ENCODE results near the gene MYH10. TPM values are rescaled to one million over a fixed set of nuclear protein-coding genes. Genes with fewer than 3 reads are reported as not detected.

The MYH10 gene
- total and polyA plus RNA-seq, 4 donors: 9.1 to 79.1 (median 25.9) TPM

DNA sequence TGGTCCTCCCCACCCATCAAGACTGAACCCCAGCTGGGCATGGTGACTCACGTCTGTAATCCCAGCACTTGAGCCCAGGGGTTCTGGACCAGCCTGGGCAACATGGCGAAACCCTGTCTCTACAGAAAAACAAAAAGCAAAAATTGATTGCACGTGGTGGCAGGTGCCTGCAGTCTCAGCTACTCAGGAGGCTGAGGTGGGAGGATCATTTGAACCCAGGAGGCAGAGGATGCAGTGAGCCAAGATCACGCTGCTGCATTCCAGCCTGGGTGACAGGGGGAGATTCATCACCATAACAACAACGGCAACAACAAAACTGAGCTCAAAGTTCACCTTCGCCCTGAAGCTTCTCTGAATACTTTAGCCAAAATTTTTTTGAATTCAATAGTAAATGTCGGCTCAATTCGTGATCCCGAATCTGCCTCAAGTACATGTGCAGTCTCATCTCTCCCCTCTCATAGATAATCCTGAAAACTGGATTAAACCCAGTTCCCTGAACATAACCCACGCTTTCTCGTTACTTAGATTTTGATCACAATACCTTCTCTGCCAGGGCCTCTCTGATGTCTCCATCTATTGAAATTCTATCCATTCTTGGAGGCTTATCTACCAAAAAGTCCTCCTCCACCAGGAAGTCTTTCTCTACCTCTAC, 13.5 kb upstream of the MYH10 start:
- no peaks in the 10 kb centered on the region for H3K27me3 ChIP-seq (ENCODE audit: control insufficient read depth in 4 of 4, insufficient read depth in 4 of 4, low read length in 3 of 4)
- no peak overlapping the region for H3K27ac ChIP-seq (ENCODE audit: low read depth in 1 of 2, low read length in 2 of 2)
- no peak overlapping the region for H3K4me3 ChIP-seq (ENCODE audit: low read depth in 1 of 3, low read length in 3 of 3)
- H3K9ac ChIP-seq (ENCODE audit: low read depth in 1 of 2, low read length in 2 of 2): peak overlapping the region in 1 of 2 donors; percentile 25
- DNase-seq (ENCODE audit: low spot score): no peak
- TF ChIP-seq HNF4A (conservative IDR thresholded peaks at IDR 0.05) (peak; percentile 12 to 28), JUND (IDR thresholded peaks at IDR 0.05) (no peak), FOXA2 (IDR thresholded peaks at IDR 0.05) (no peak)
- TF ChIP-seq, protein P1, sequence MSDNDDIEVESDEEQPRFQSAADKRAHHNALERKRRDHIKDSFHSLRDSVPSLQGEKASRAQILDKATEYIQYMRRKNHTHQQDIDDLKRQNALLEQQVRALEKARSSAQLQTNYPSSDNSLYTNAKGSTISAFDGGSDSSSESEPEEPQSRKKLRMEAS (IDR thresholded peaks at IDR 0.05): no peak
- WGBS: 57% methylated on average over 11 of the region's 11 CpGs
- H3K4me1 ChIP-seq (ENCODE audit: control insufficient read depth in 4 of 4, insufficient read depth in 4 of 4, low read length in 3 of 4): peaks cover 0 to 3% (median 0%) of the 10 kb centered on the region in 4 donors
- no peaks in the 10 kb centered on the region for H3K36me3 ChIP-seq (ENCODE audit: control insufficient read depth in 4 of 4, insufficient read depth in 3 of 4, low read depth in 1 of 4, low read length in 3 of 4)
- H3K9me3 ChIP-seq (ENCODE audit: control insufficient read depth in 4 of 4, low read length in 3 of 4): no peaks in the 10 kb centered on the region

DNA sequence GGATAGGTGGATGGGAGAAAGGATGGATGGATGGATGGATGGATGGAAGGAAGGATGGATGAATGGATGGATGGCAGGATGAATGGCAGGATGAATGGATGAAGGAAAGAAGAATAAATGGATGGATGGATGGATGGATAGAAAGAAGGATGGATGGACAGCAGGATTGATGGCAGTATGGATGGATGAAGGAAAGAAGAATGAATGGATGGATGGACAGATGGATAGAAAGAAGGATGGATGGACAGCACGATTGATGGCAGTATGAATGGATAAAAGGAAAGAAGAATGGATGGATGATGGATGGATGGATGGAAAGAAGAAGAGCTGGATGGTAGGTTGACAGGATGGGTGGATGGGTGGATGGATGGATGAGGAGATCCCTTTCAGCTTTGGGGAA, 9.2 kb upstream of the MYH10 start:
- Histone ChIP-seq H3K9ac (ENCODE audit: low read depth in 1 of 2, low read length in 2 of 2) (no peak overlapping the region), H3K4me1 (ENCODE audit: control insufficient read depth in 4 of 4, insufficient read depth in 4 of 4, low read length in 3 of 4) (peaks cover 0 to 3% (median 0%) of the 10 kb centered on the region in 4 donors), H3K27ac (ENCODE audit: low read depth in 1 of 2, low read length in 2 of 2) (no peak overlapping the region), H3K9me3 (ENCODE audit: control insufficient read depth in 4 of 4, low read length in 3 of 4) (no peaks in the 10 kb centered on the region), H3K27me3 (ENCODE audit: control insufficient read depth in 4 of 4, insufficient read depth in 4 of 4, low read length in 3 of 4) (no peaks in the 10 kb centered on the region), H3K36me3 (ENCODE audit: control insufficient read depth in 4 of 4, insufficient read depth in 3 of 4, low read depth in 1 of 4, low read length in 3 of 4) (no peaks in the 10 kb centered on the region), H3K4me3 (ENCODE audit: low read depth in 1 of 3, low read length in 3 of 3) (no peak overlapping the region)
- WGBS: 84% methylated on average over 1 of the region's 1 CpG
- DNase-seq (ENCODE audit: low spot score): no peak
- TF ChIP-seq, protein P2, sequence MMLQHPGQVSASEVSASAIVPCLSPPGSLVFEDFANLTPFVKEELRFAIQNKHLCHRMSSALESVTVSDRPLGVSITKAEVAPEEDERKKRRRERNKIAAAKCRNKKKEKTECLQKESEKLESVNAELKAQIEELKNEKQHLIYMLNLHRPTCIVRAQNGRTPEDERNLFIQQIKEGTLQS (IDR thresholded peaks at IDR 0.05): no peak
- TF ChIP-seq FOXA2 (IDR thresholded peaks at IDR 0.05) (no peak), NR2F2 (IDR thresholded peaks at IDR 0.05) (no peak), SP1 (IDR thresholded peaks at IDR 0.05) (no peak), YY1 (IDR thresholded peaks at IDR 0.05) (no peak), RXRA (IDR thresholded peaks at IDR 0.05) (no peak)

DNA sequence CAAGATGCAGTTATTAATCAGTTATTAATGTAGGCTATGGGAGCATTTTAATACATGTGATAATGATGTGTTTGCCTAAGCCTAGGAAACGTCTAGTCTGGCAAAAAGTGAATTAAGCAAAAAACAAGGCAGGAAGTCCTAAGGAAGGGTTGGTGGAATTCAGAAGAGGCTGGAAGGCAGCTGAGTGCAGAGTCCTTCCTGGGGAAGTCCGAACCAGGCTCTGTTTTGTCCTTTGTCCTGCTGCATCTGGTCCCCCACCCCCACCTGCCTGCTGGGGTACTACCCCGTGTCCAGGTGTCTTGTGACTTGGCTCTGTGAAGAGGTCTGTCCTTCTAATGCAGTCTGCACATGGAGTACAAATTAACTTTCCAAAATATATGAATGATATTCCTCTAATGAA, 1.5 kb upstream of the MYH10 start:
- Histone ChIP-seq H3K27me3 (ENCODE audit: control insufficient read depth in 4 of 4, insufficient read depth in 4 of 4, low read length in 3 of 4) (no peaks in the 10 kb centered on the region), H3K4me1 (ENCODE audit: control insufficient read depth in 4 of 4, insufficient read depth in 4 of 4, low read length in 3 of 4) (peaks cover 3 to 21% (median 6%) of the 10 kb centered on the region in 4 donors), H3K9me3 (ENCODE audit: control insufficient read depth in 4 of 4, low read length in 3 of 4) (no peaks in the 10 kb centered on the region), H3K4me3 (ENCODE audit: low read depth in 1 of 3, low read length in 3 of 3) (no peak overlapping the region), H3K9ac (ENCODE audit: low read depth in 1 of 2, low read length in 2 of 2) (peak overlapping the region in 1 of 2 donors; percentile 5), H3K36me3 (ENCODE audit: control insufficient read depth in 4 of 4, insufficient read depth in 3 of 4, low read depth in 1 of 4, low read length in 3 of 4) (no peaks in the 10 kb centered on the region), H3K27ac (ENCODE audit: low read depth in 1 of 2, low read length in 2 of 2) (peak overlapping the region in 1 of 2 donors; percentile 8)
- TF ChIP-seq JUND (IDR thresholded peaks at IDR 0.05): no peak
- peak; percentile 15 for TF ChIP-seq SP1 (IDR thresholded peaks at IDR 0.05)
- TF ChIP-seq, protein P3, sequence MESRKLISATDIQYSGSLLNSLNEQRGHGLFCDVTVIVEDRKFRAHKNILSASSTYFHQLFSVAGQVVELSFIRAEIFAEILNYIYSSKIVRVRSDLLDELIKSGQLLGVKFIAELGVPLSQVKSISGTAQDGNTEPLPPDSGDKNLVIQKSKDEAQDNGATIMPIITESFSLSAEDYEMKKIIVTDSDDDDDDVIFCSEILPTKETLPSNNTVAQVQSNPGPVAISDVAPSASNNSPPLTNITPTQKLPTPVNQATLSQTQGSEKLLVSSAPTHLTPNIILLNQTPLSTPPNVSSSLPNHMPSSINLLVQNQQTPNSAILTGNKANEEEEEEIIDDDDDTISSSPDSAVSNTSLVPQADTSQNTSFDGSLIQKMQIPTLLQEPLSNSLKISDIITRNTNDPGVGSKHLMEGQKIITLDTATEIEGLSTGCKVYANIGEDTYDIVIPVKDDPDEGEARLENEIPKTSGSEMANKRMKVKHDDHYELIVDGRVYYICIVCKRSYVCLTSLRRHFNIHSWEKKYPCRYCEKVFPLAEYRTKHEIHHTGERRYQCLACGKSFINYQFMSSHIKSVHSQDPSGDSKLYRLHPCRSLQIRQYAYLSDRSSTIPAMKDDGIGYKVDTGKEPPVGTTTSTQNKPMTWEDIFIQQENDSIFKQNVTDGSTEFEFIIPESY (IDR thresholded peaks at IDR 0.05): no peak
- TF ChIP-seq HNF4A (conservative IDR thresholded peaks at IDR 0.05): peak; percentile 3 to 43
- peak in 1 of 2 donors; percentile 5 for TF ChIP-seq RAD21 (IDR thresholded peaks at IDR 0.05)
- WGBS: 9% methylated on average over 3 of the region's 3 CpGs
- DNase-seq (ENCODE audit: low spot score): no peak

DNA sequence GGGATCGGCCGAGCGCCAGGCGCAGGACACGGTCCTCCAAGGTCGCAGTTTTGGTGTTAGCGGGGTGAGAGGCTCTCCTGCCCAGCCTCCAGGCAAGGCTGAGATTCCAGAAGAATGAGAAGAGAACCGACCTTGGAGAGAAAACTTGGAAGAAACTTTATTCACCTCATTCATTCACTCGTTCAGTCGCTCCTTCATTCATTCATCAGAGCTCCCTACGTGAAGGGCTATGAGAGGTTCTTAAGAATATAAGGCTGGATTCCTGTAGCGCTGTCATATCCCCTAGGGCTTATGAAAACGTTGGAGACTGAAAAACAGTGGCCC, 991 bp upstream of the MYH10 start:
- H3K27me3 ChIP-seq (ENCODE audit: control insufficient read depth in 4 of 4, insufficient read depth in 4 of 4, low read length in 3 of 4): no peaks in the 10 kb centered on the region
- no peak for TF ChIP-seq YY1 (IDR thresholded peaks at IDR 0.05)
- TF ChIP-seq, protein P1 (IDR thresholded peaks at IDR 0.05): no peak
- TF ChIP-seq RAD21 (IDR thresholded peaks at IDR 0.05): no peak
- TF ChIP-seq, protein P4, sequence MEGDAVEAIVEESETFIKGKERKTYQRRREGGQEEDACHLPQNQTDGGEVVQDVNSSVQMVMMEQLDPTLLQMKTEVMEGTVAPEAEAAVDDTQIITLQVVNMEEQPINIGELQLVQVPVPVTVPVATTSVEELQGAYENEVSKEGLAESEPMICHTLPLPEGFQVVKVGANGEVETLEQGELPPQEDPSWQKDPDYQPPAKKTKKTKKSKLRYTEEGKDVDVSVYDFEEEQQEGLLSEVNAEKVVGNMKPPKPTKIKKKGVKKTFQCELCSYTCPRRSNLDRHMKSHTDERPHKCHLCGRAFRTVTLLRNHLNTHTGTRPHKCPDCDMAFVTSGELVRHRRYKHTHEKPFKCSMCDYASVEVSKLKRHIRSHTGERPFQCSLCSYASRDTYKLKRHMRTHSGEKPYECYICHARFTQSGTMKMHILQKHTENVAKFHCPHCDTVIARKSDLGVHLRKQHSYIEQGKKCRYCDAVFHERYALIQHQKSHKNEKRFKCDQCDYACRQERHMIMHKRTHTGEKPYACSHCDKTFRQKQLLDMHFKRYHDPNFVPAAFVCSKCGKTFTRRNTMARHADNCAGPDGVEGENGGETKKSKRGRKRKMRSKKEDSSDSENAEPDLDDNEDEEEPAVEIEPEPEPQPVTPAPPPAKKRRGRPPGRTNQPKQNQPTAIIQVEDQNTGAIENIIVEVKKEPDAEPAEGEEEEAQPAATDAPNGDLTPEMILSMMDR (IDR thresholded peaks at IDR 0.05; ENCODE audit: low read depth, low read length, missing input control): no peak
- no peak for TF ChIP-seq RXRA (IDR thresholded peaks at IDR 0.05)
- no peak for TF ChIP-seq FOXA2 (IDR thresholded peaks at IDR 0.05)
- no peak for TF ChIP-seq JUND (IDR thresholded peaks at IDR 0.05)
- TF ChIP-seq TAF1 (conservative IDR thresholded peaks at IDR 0.05): no peak
- TF ChIP-seq SP1 (IDR thresholded peaks at IDR 0.05): no peak
- no peak for TF ChIP-seq HNF4A (conservative IDR thresholded peaks at IDR 0.05)
- TF ChIP-seq, protein P5, sequence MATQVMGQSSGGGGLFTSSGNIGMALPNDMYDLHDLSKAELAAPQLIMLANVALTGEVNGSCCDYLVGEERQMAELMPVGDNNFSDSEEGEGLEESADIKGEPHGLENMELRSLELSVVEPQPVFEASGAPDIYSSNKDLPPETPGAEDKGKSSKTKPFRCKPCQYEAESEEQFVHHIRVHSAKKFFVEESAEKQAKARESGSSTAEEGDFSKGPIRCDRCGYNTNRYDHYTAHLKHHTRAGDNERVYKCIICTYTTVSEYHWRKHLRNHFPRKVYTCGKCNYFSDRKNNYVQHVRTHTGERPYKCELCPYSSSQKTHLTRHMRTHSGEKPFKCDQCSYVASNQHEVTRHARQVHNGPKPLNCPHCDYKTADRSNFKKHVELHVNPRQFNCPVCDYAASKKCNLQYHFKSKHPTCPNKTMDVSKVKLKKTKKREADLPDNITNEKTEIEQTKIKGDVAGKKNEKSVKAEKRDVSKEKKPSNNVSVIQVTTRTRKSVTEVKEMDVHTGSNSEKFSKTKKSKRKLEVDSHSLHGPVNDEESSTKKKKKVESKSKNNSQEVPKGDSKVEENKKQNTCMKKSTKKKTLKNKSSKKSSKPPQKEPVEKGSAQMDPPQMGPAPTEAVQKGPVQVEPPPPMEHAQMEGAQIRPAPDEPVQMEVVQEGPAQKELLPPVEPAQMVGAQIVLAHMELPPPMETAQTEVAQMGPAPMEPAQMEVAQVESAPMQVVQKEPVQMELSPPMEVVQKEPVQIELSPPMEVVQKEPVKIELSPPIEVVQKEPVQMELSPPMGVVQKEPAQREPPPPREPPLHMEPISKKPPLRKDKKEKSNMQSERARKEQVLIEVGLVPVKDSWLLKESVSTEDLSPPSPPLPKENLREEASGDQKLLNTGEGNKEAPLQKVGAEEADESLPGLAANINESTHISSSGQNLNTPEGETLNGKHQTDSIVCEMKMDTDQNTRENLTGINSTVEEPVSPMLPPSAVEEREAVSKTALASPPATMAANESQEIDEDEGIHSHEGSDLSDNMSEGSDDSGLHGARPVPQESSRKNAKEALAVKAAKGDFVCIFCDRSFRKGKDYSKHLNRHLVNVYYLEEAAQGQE (IDR thresholded peaks at IDR 0.05): no peak

More for the DNA sequence above, 991 bp upstream of the MYH10 start:
- Histone ChIP-seq H3K36me3 (ENCODE audit: control insufficient read depth in 4 of 4, insufficient read depth in 3 of 4, low read depth in 1 of 4, low read length in 3 of 4) (no peaks in the 10 kb centered on the region), H3K27ac (ENCODE audit: low read depth in 1 of 2, low read length in 2 of 2) (peak overlapping the region; percentile 70 to 96), H3K4me3 (ENCODE audit: low read depth in 1 of 3, low read length in 3 of 3) (peak overlapping the region; percentile 58 to 95 (median 74)), H3K4me1 (ENCODE audit: control insufficient read depth in 4 of 4, insufficient read depth in 4 of 4, low read length in 3 of 4) (peaks cover 3 to 21% (median 6%) of the 10 kb centered on the region in 4 donors), H3K9ac (ENCODE audit: low read depth in 1 of 2, low read length in 2 of 2) (peak overlapping the region; percentile 66 to 68), H3K9me3 (ENCODE audit: control insufficient read depth in 4 of 4, low read length in 3 of 4) (no peaks in the 10 kb centered on the region)
- under 1% methylated on average over 13 of the region's 13 CpGs for WGBS
- no peak for DNase-seq (ENCODE audit: low spot score)

Data from liver (tissue), 9 donors.